ENCODE results near the gene MRPL52. TPM values are rescaled to one million over a fixed set of nuclear protein-coding genes. Genes with fewer than 3 reads are reported as not detected.

The MRPL52 gene
- total and polyA plus RNA-seq, 10 of the 15 experiments (the other 5 are each of a cell fraction or from before 2014, with no cell fraction given) = 51.7 to 541 (median 142) TPM

- Histone ChIP-seq H4K20me1 (ENCODE audit: control insufficient read depth, insufficient read depth) (no peaks in the 10 kb centered on the region), H3K4me3 (peak overlapping the region; percentile 61), H3K36me3 (ENCODE audit: control insufficient read depth in 2 of 2, insufficient read depth in 2 of 2, low read length in 1 of 2) (no peaks in the 10 kb centered on the region), H3K79me2 (ENCODE audit: control insufficient read depth, insufficient read depth, low read length) (peaks cover 50% of the 10 kb centered on the region), H3K27ac (ENCODE audit: control insufficient read depth, insufficient read depth) (peak overlapping the region; percentile 61), H3K9me3 (replicated peaks; ENCODE audit: control insufficient read depth, insufficient read depth, low read length) (no peaks in the 10 kb centered on the region), H3K9ac (ENCODE audit: control insufficient read depth, insufficient read depth, low read length) (peak overlapping the region; percentile 60), H3K27me3 (replicated peaks in 1 of 2; ENCODE audit: control insufficient read depth in 2 of 2, insufficient read depth in 2 of 2, low read length in 1 of 2) (no peaks in the 10 kb centered on the region), H3K4me2 (ENCODE audit: control insufficient read depth, insufficient read depth) (peak overlapping the region; percentile 86), H3K4me1 (ENCODE audit: control insufficient read depth, insufficient read depth, low read length) (peaks cover 24% of the 10 kb centered on the region), H2AFZ (ENCODE audit: control insufficient read depth, low read depth, low read length) (no peak overlapping the region)
- in situ Hi-C loops (cut with MboI) (no loop called here), intact Hi-C loops (cut with micrococcal nuclease; ENCODE audit: unreplicated experiment) (no loop called here)
- whole genome bisulfite sequencing (ENCODE audit: insufficient coverage, insufficient replicate concordance, low lambda C conversion rate, missing lambda C conversion rate) = 97% methylated on average over 9 of the region's 9 CpGs
- no TSS peak for BruUV-seq (replicated peaks)
- DNase-seq (ENCODE audit: low read depth, low spot score) = no peak
- POLR2A ChIA-PET = interaction anchor here (0.6 to 17.5 kb wide), 9 partner anchors 10 to 333 kb away, joined by 3 to 245 read pairs (median 4); partner anchors contain the start of gene OXA1L
- SMC1A ChIA-PET (ENCODE audit: uncharacterized antibody, unreplicated experiment) = interaction anchor here (0.6 to 16.0 kb wide), 13 partner anchors 10 to 243 kb away, joined by 3 to 395 read pairs (median 4); partner anchors contain the start of genes LRP10, MRPL52 and OXA1L
- peak; percentile 16 for ATAC-seq
- CTCF ChIA-PET = interaction anchor here (0.6 to 15.1 kb wide), 16 partner anchors 10 to 248 kb away, joined by 3 to 324 read pairs (median 5); no protein-coding TSS in a partner anchor
- no peak for TF ChIP-seq SUZ12 (IDR thresholded peaks at IDR 0.05; ENCODE audit: unreplicated experiment)
- TF ChIP-seq MLLT1 (IDR thresholded peaks at IDR 0.05) = 0 out of 2 replicates have a peak, but pooled peaks have one; percentile 6
- RAD21 ChIA-PET (ENCODE audit: unreplicated experiment) = interaction anchor here (0.9 to 14.2 kb wide), 11 partner anchors 9 to 321 kb away, joined by 3 to 219 read pairs (median 5); partner anchors contain the start of gene OXA1L
- FAIRE-seq = no peak
Measured at GRCh38 chr14:22813145-22813544, 16.5 kb upstream of the MRPL52 start.

- no peaks in the 10 kb centered on the region for H3K36me3 ChIP-seq (ENCODE audit: control insufficient read depth in 2 of 2, insufficient read depth in 2 of 2, low read length in 1 of 2)
- no peak for TF ChIP-seq IRF4 (IDR thresholded peaks at IDR 0.05; ENCODE audit: low read depth, low read length)
- peak; percentile 21 for TF ChIP-seq MEF2B (IDR thresholded peaks at IDR 0.05; ENCODE audit: partially characterized antibody, poor library complexity, severe bottlenecking)
- TF ChIP-seq MLLT1 (IDR thresholded peaks at IDR 0.05) = peak; percentile 40; the same call in 1 of the 2 replicates
- CTCF ChIA-PET = interaction anchor here (0.5 to 15.1 kb wide), 12 partner anchors 8 to 244 kb away, joined by 3 to 324 read pairs (median 6); no protein-coding TSS in a partner anchor
- peak overlapping the region; percentile 75 for H3K27ac ChIP-seq (ENCODE audit: control insufficient read depth, insufficient read depth)
- H4K20me1 ChIP-seq (ENCODE audit: control insufficient read depth, insufficient read depth) = no peaks in the 10 kb centered on the region
- H3K4me2 ChIP-seq (ENCODE audit: control insufficient read depth, insufficient read depth) = peak overlapping the region; percentile 70
- peaks cover 25% of the 10 kb centered on the region for H3K4me1 ChIP-seq (ENCODE audit: control insufficient read depth, insufficient read depth, low read length)
- in situ Hi-C loops (cut with MboI) (no loop called here), intact Hi-C loops (cut with micrococcal nuclease; ENCODE audit: unreplicated experiment) (no loop called here)
- no peak for DNase-seq (ENCODE audit: low read depth, low spot score)
- H3K27me3 ChIP-seq (replicated peaks in 1 of 2; ENCODE audit: control insufficient read depth in 2 of 2, insufficient read depth in 2 of 2, low read length in 1 of 2) = no peaks in the 10 kb centered on the region
- SMC1A ChIA-PET (ENCODE audit: uncharacterized antibody, unreplicated experiment) = interaction anchor here (1.1 to 16.0 kb wide), 10 partner anchors 9 to 247 kb away, joined by 3 to 395 read pairs (median 6); partner anchors contain the start of gene DAD1
- POLR2A ChIA-PET = interaction anchor here (0.8 to 17.5 kb wide), 8 partner anchors 9 to 72 kb away, joined by 3 to 245 read pairs (median 6); no protein-coding TSS in a partner anchor
- RAD21 ChIA-PET (ENCODE audit: unreplicated experiment) = interaction anchor here (1.0 to 14.2 kb wide), 6 partner anchors 9 to 322 kb away, joined by 3 to 219 read pairs (median 4); partner anchors contain the start of gene OXA1L
- H2AFZ ChIP-seq (ENCODE audit: control insufficient read depth, low read depth, low read length) = no peak overlapping the region
- peak overlapping the region; percentile 70 for H3K9ac ChIP-seq (ENCODE audit: control insufficient read depth, insufficient read depth, low read length)
- H3K79me2 ChIP-seq (ENCODE audit: control insufficient read depth, insufficient read depth, low read length) = peaks cover 42% of the 10 kb centered on the region
- BruUV-seq (replicated peaks) = no TSS peak
- ATAC-seq = no peak
- H3K9me3 ChIP-seq (replicated peaks; ENCODE audit: control insufficient read depth, insufficient read depth, low read length) = no peaks in the 10 kb centered on the region
- peak overlapping the region; percentile 66 for H3K4me3 ChIP-seq
- WGBS (ENCODE audit: insufficient coverage, insufficient replicate concordance, low lambda C conversion rate, missing lambda C conversion rate) = 60% methylated on average over 7 of the region's 7 CpGs
- FAIRE-seq = no peak
Measured at GRCh38 chr14:22814373-22814772, 15.3 kb upstream of the MRPL52 start.
